ENCODE measurements around the gene CGREF1. TPM values are rescaled to one million over a fixed set of nuclear protein-coding genes. Genes with fewer than 3 reads are reported as not detected.

Gene CGREF1
- total and polyA plus RNA-seq, 2 donors (not counting 1 experiment from before 2014, with no cell fraction given): not detected

DNA sequence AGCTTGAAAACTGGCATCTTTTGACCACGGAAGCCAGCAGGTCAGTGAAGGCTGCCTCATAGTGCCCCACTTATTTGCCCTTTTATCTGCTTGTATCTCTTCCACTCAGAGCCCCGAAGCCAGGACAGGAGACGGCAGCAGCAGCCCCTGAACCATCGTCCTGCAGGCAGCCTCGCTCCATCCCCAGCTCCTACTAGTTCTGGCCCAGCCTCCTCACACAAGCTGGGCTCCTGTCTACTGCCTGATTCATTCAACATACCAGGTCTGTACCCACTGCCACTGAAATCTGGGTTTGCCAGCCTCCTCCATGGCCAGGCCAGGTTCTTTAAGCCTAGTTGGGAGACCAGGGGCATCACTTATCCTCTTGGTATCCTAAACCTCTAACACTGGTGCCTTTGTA lies 51.5 kb downstream of the CGREF1 start:
- Histone ChIP-seq H3K36me3 (replicated peaks in 1 of 2; ENCODE audit: control extremely low read depth in 1 of 2, control insufficient read depth in 1 of 2, extremely low read depth in 1 of 2, insufficient read depth in 2 of 2, low read length in 1 of 2) (peaks cover 6 to 40% of the 10 kb centered on the region in 2 experiments), H4K20me1 (ENCODE audit: control insufficient read depth, insufficient read depth, low read length, poor library complexity, severe bottlenecking) (peaks cover 17% of the 10 kb centered on the region), H3K4me2 (replicated peaks; ENCODE audit: low read depth, low read length, poor library complexity, severe bottlenecking) (no peak overlapping the region), H3K79me2 (ENCODE audit: control insufficient read depth, insufficient read depth, low read length) (peaks cover 39% of the 10 kb centered on the region), H3K27me3 (replicated peaks in 1 of 4; ENCODE audit: control extremely low read depth in 1 of 4, control insufficient read depth in 3 of 4, insufficient read depth in 4 of 4, low read length in 3 of 4) (no peaks in the 10 kb centered on the region), H3K9ac (ENCODE audit: low read length) (no peak overlapping the region), H3K27ac (ENCODE audit: low read length in 2 of 2) (no peak overlapping the region), H2AFZ (ENCODE audit: insufficient read depth, low read depth, low read length, poor library complexity, severe bottlenecking) (no peak overlapping the region), H3K9me3 (ENCODE audit: control extremely low read depth in 1 of 3, control insufficient read depth in 2 of 3, insufficient read depth in 1 of 3, low read length in 2 of 3) (no peaks in the 10 kb centered on the region), H3K4me3 (ENCODE audit: control extremely low read depth in 1 of 5, extremely low read depth in 1 of 5, insufficient read depth in 1 of 5, low read depth in 2 of 5, low read length in 4 of 5) (no peak overlapping the region), H3K4me1 (ENCODE audit: control insufficient read depth in 2 of 2, insufficient read depth in 2 of 2, low read length in 2 of 2) (peaks cover 19 to 25% of the 10 kb centered on the region in 2 donors)
- DNase-seq: no peak
- Mint-ChIP-seq H3K4me3 (no peak overlapping the region), H3K4me1 (peaks cover 37% of the 10 kb centered on the region), H3K9me3 (ENCODE audit: insufficient read depth) (no peaks in the 10 kb centered on the region), H3K27ac (no peak overlapping the region), H3K27me3 (no peaks in the 10 kb centered on the region)
- ATAC-seq (ENCODE audit: low read depth): no peak
- POLR2A ChIA-PET: interaction anchor here (0.5 to 1.8 kb wide), 3 partner anchors 13 to 338 kb away, joined by 3 to 7 read pairs (median 6); partner anchors contain the start of gene AGBL5
- intact Hi-C loops (cut with micrococcal nuclease): no loop called here
- TF ChIP-seq EZH2 (IDR thresholded peaks at IDR 0.05; ENCODE audit: borderline replicate concordance, insufficient read depth, low read depth, low read length, poor library complexity, severe bottlenecking): no peak
- TF ChIP-seq, protein P1, sequence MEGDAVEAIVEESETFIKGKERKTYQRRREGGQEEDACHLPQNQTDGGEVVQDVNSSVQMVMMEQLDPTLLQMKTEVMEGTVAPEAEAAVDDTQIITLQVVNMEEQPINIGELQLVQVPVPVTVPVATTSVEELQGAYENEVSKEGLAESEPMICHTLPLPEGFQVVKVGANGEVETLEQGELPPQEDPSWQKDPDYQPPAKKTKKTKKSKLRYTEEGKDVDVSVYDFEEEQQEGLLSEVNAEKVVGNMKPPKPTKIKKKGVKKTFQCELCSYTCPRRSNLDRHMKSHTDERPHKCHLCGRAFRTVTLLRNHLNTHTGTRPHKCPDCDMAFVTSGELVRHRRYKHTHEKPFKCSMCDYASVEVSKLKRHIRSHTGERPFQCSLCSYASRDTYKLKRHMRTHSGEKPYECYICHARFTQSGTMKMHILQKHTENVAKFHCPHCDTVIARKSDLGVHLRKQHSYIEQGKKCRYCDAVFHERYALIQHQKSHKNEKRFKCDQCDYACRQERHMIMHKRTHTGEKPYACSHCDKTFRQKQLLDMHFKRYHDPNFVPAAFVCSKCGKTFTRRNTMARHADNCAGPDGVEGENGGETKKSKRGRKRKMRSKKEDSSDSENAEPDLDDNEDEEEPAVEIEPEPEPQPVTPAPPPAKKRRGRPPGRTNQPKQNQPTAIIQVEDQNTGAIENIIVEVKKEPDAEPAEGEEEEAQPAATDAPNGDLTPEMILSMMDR (IDR thresholded peaks at IDR 0.05): no peak
- WGBS (ENCODE audit: insufficient coverage): 93% methylated on average over 5 of the region's 5 CpGs
- CTCF ChIA-PET: no interaction called here

DNA sequence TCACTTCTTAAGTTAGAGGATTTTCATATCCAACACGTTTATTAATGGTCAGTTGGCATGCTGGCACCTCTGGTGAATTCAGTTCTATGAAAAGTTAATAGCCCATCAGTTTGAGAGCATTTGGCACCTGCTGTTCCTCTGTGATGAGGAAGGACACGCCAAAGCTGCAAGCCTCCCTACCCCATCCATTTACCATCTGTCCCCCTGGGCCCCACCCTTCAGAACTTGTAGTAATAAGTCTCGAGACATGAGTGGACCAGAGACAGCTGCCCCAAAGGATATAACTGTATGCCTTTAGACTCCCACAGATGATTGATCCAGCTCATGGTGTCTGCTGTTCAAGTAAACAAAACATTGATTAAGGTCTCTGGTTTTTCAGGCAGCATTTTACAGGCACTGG lies 53.8 kb downstream of the CGREF1 start:
- H2AFZ ChIP-seq (ENCODE audit: insufficient read depth, low read depth, low read length, poor library complexity, severe bottlenecking): no peak overlapping the region
- intact Hi-C loops (cut with micrococcal nuclease): no loop called here
- no peak overlapping the region for H3K9ac ChIP-seq (ENCODE audit: low read length)
- H3K27ac ChIP-seq (ENCODE audit: low read length in 2 of 2): no peak overlapping the region
- H3K9me3 Mint-ChIP-seq (ENCODE audit: insufficient read depth): no peaks in the 10 kb centered on the region
- H3K4me3 Mint-ChIP-seq: no peak overlapping the region
- no peaks in the 10 kb centered on the region for H3K27me3 Mint-ChIP-seq
- no peaks in the 10 kb centered on the region for H3K27me3 ChIP-seq (replicated peaks in 1 of 4; ENCODE audit: control extremely low read depth in 1 of 4, control insufficient read depth in 3 of 4, insufficient read depth in 4 of 4, low read length in 3 of 4)
- ChIA-PET CTCF (interaction anchor here (0.8 to 1.4 kb wide), 2 partner anchors 9 to 103 kb away, joined by 3 to 7 read pairs; no protein-coding TSS in a partner anchor), POLR2A (interaction anchor here (1.3 kb wide), 1 partner anchor 14 kb away, joined by 4 read pairs; the partner anchor contains the start of gene AGBL5)
- TF ChIP-seq, protein P1 (IDR thresholded peaks at IDR 0.05): no peak
- no peak for TF ChIP-seq EZH2 (IDR thresholded peaks at IDR 0.05; ENCODE audit: borderline replicate concordance, insufficient read depth, low read depth, low read length, poor library complexity, severe bottlenecking)
- DNase-seq: no peak
- H3K4me1 Mint-ChIP-seq: peaks cover 23% of the 10 kb centered on the region
- peaks cover 16% of the 10 kb centered on the region for H4K20me1 ChIP-seq (ENCODE audit: control insufficient read depth, insufficient read depth, low read length, poor library complexity, severe bottlenecking)
- H3K9me3 ChIP-seq (ENCODE audit: control extremely low read depth in 1 of 3, control insufficient read depth in 2 of 3, insufficient read depth in 1 of 3, low read length in 2 of 3): no peaks in the 10 kb centered on the region
- H3K36me3 ChIP-seq (replicated peaks in 1 of 2; ENCODE audit: control extremely low read depth in 1 of 2, control insufficient read depth in 1 of 2, extremely low read depth in 1 of 2, insufficient read depth in 2 of 2, low read length in 1 of 2): peaks cover 6 to 39% of the 10 kb centered on the region in 2 experiments
- H3K4me3 ChIP-seq (ENCODE audit: control extremely low read depth in 1 of 5, extremely low read depth in 1 of 5, insufficient read depth in 1 of 5, low read depth in 2 of 5, low read length in 4 of 5): no peak overlapping the region
- ATAC-seq (ENCODE audit: low read depth): no peak
- H3K4me1 ChIP-seq (ENCODE audit: control insufficient read depth in 2 of 2, insufficient read depth in 2 of 2, low read length in 2 of 2): peaks cover 6 to 9% of the 10 kb centered on the region in 2 donors
- no peak overlapping the region for H3K27ac Mint-ChIP-seq
- WGBS (ENCODE audit: insufficient coverage): 100% methylated on average over 2 of the region's 3 CpGs
- H3K79me2 ChIP-seq (ENCODE audit: control insufficient read depth, insufficient read depth, low read length): peaks cover 28% of the 10 kb centered on the region
- no peak overlapping the region for H3K4me2 ChIP-seq (replicated peaks; ENCODE audit: low read depth, low read length, poor library complexity, severe bottlenecking)
